GM21528 (cell line): ENCODE measurements around the gene C1orf21.

ENCODE experiments used
- ATAC-seq: cut with Tn5 transposase; IDR thresholded peaks from one replicate; pipeline ENCODE4 v1.9.1; 2021; ENCODE audit warnings: mild to moderate bottlenecking, moderate library complexity; ENCODE audit not compliant: unreplicated experiment, low FRiP score

The C1orf21 gene

GRCh38 chr1:184507165-184507564 lies 120.3 kb downstream of the C1orf21 start:
- no peak for ATAC-seq

GRCh38 chr1:184507604-184508280 lies 120.9 kb downstream of the C1orf21 start:
- no peak for ATAC-seq

- no peak for ATAC-seq
Measured at GRCh38 chr1:184509105-184509504, 122.3 kb downstream of the C1orf21 start.

GRCh38 chr1:184510110-184510509 lies 123.3 kb downstream of the C1orf21 start:
- ATAC-seq = no peak

- ATAC-seq = no peak
Measured at GRCh38 chr1:184512724-184513123, 125.9 kb downstream of the C1orf21 start.

GRCh38 chr1:184513421-184513820 lies 126.6 kb downstream of the C1orf21 start:
- no peak for ATAC-seq

- ATAC-seq = no peak
Measured at GRCh38 chr1:184513966-184514365, 127.1 kb downstream of the C1orf21 start.

- no peak for ATAC-seq
Measured at GRCh38 chr1:184514447-184514846, 127.6 kb downstream of the C1orf21 start.

GRCh38 chr1:184517130-184517529 lies 130.3 kb downstream of the C1orf21 start:
- no peak for ATAC-seq

- no peak for ATAC-seq
Measured at GRCh38 chr1:184518736-184519357, 132.0 kb downstream of the C1orf21 start.

- no peak for ATAC-seq
Measured at GRCh38 chr1:184520336-184520735, 133.5 kb downstream of the C1orf21 start.

- ATAC-seq = no peak
Measured at GRCh38 chr1:184524248-184524647, 137.4 kb downstream of the C1orf21 start.

GRCh38 chr1:184527402-184527801 lies 140.6 kb downstream of the C1orf21 start:
- no peak for ATAC-seq

- ATAC-seq = no peak
Measured at GRCh38 chr1:184530226-184530625, 143.4 kb downstream of the C1orf21 start.

- ATAC-seq = no peak
Measured at GRCh38 chr1:184531296-184531695, 144.5 kb downstream of the C1orf21 start.

- ATAC-seq = no peak
Measured at GRCh38 chr1:184532199-184532598, 145.4 kb downstream of the C1orf21 start.

GRCh38 chr1:184533049-184533448 lies 146.2 kb downstream of the C1orf21 start:
- ATAC-seq = no peak

GRCh38 chr1:184533915-184534314 lies 147.1 kb downstream of the C1orf21 start:
- ATAC-seq = no peak

- ATAC-seq = no peak
Measured at GRCh38 chr1:184534690-184535089, 147.9 kb downstream of the C1orf21 start.

GRCh38 chr1:184535191-184535970 lies 148.6 kb downstream of the C1orf21 start:
- no peak for ATAC-seq

- ATAC-seq = no peak
Measured at GRCh38 chr1:184536246-184536985, 149.6 kb downstream of the C1orf21 start.
